HG03432 (cell line): ENCODE measurements around the gene UNC5B.

ENCODE experiments used
- ATAC-seq: cut with Tn5 transposase; IDR thresholded peaks from one replicate; pipeline ENCODE4 v1.9.1; 2021; ENCODE audit warnings: mild to moderate bottlenecking, moderate library complexity; ENCODE audit not compliant: unreplicated experiment

UNC5B gene

GRCh38 chr10:71212318-71213126 lies at the start of gene UNC5B:
Gene UNC5B (plus strand): TSS chr10:71212570. CDS start chr10:71212986, 416 bp downstream.
- peak; percentile 47 for ATAC-seq

GRCh38 chr10:71173466-71173865 lies 38.9 kb upstream of the UNC5B start:
- ATAC-seq: no peak

GRCh38 chr10:71176661-71177060 lies 35.7 kb upstream of the UNC5B start:
- ATAC-seq: no peak

GRCh38 chr10:71177651-71178199 lies 34.6 kb upstream of the UNC5B start:
- no peak for ATAC-seq

- ATAC-seq: no peak
These were observed 33.5 kb upstream of the UNC5B start for GRCh38 chr10:71178880-71179279.

- ATAC-seq: no peak
These were observed 33.0 kb upstream of the UNC5B start for GRCh38 chr10:71179382-71179781.

- ATAC-seq: no peak
These were observed 27.9 kb upstream of the UNC5B start for GRCh38 chr10:71184421-71184820.

- no peak for ATAC-seq
These were observed 27.2 kb upstream of the UNC5B start for GRCh38 chr10:71185209-71185608.

GRCh38 chr10:71187197-71187596 lies 25.2 kb upstream of the UNC5B start:
- ATAC-seq: no peak

GRCh38 chr10:71187600-71187999 lies 24.8 kb upstream of the UNC5B start:
- ATAC-seq: no peak

- ATAC-seq: no peak
These were observed 24.2 kb upstream of the UNC5B start for GRCh38 chr10:71188201-71188600.

- ATAC-seq: no peak
These were observed 21.4 kb upstream of the UNC5B start for GRCh38 chr10:71191019-71191418.

GRCh38 chr10:71191551-71192076 lies 20.8 kb upstream of the UNC5B start:
- ATAC-seq: no peak

GRCh38 chr10:71193516-71193915 lies 18.9 kb upstream of the UNC5B start:
- ATAC-seq: no peak

- ATAC-seq: no peak
These were observed 14.4 kb upstream of the UNC5B start for GRCh38 chr10:71197955-71198354.

- ATAC-seq: no peak
These were observed 10.5 kb upstream of the UNC5B start for GRCh38 chr10:71201849-71202248.

GRCh38 chr10:71202314-71202713 lies 10.1 kb upstream of the UNC5B start:
- no peak for ATAC-seq

GRCh38 chr10:71203124-71203523 lies 9.2 kb upstream of the UNC5B start:
- ATAC-seq: no peak

GRCh38 chr10:71203716-71204115 lies 8.7 kb upstream of the UNC5B start:
- no peak for ATAC-seq

- no peak for ATAC-seq
These were observed 7.6 kb upstream of the UNC5B start for GRCh38 chr10:71204746-71205145.

- ATAC-seq: no peak
These were observed 6.9 kb upstream of the UNC5B start for GRCh38 chr10:71205468-71205867.

GRCh38 chr10:71206911-71207310 lies 5.5 kb upstream of the UNC5B start:
- no peak for ATAC-seq
